Left colon (tissue), 2 donors: ENCODE results near the gene PPP1R14D. TPM values are rescaled to one million over a fixed set of nuclear protein-coding genes. Genes with fewer than 3 reads are reported as not detected.
A peak's percentile ranks its signal among the peaks of the same experiment; 100 is the strongest.
"Not testable (repeated sequence)": the region's sequence is repeated elsewhere in the genome, so short reads cannot be mapped to it uniquely, and the experiment has no call there.

Source experiments
- ATAC-seq: fragments of 200-7000 bp; cut with Tn5 transposase; one replicate; pipeline ENCODE4 v1.9.1; 2020; ENCODE audit warnings: mild to moderate bottlenecking, moderate library complexity
- DNase-seq, 2 donors: peaks; one replicate each; pipeline ENCODE4 v3.0.0-alpha.2; 2020
- intact Hi-C, 2 donors: fragments of 100-400 bp; cut with DNase I in 1 of 2; cut with micrococcal nuclease in 1 of 2; formaldehyde crosslinking; loops; one replicate each; pipeline versions ENCODE4 v1.11.2 to v1.14.0; 2022; cut with DNase I, micrococcal nuclease
- long read RNA-seq: library from polyadenylated mRNA; unstranded; transcript quantifications from one replicate; pipeline ENCODE4 v2.0.0, GENCODE V29; 2021
- total RNA-seq, 2 donors: library from RNA; stranded (reverse); fragmentation: NEBNext Ultra II Directional; extraction: Animal tissue kit (Norgen Biotek cat#: 25700); gene quantifications; one replicate each; pipeline ENCODE4 v1.2.1, GENCODE V29; 2021
- donor health status: DM: no; HTN: no; CAD: no.
- donor health status: DM: yes; HTN: yes; CAD: no.

The PPP1R14D gene
- 100 to 1,000 TPM; 153 to 171 TPM for total RNA-seq
- long read RNA-seq, transcript PPP1R14D-202 (5 exons, 747 nt): minor isoform, 10 of 35 reads
- long read RNA-seq, transcript PPP1R14D-201 (4 exons, 757 nt): major isoform, 22 of 35 reads
- long read RNA-seq, partial matches to known transcripts: 2 of 35 reads
- long read RNA-seq, other reads (novel, unspliced or antisense): 1 of 35 reads

GRCh38 chr15:40828447-40829036, at the start of gene PPP1R14D:
PPP1R14D (minus strand) TSS chr15:40828708; CDS start chr15:40828641, 67 bp downstream.
- ATAC-seq: peak; percentile 80

GRCh38 chr15:40877694-40878093, 49.2 kb upstream of the PPP1R14D start:
- ATAC-seq (no peak), DNase-seq (no peak)
- intact Hi-C loops: no loop called here

More at GRCh38 chr15:40828447-40829036, at the start of gene PPP1R14D:
- intact Hi-C loops: no loop called here
- DNase-seq: peak; percentile 79 to 90

GRCh38 chr15:40875991-40876730, 47.7 kb upstream of the PPP1R14D start:
- no peak for ATAC-seq
- intact Hi-C loops: no loop called here
- DNase-seq: no peak

GRCh38 chr15:40873694-40874561, 45.4 kb upstream of the PPP1R14D start, which contains the start of gene RHOV:
RHOV (minus strand) TSS chr15:40874234; CDS start chr15:40874139, 95 bp downstream.
- DNase-seq (peak; percentile 88 to 91), ATAC-seq (peak; percentile 75)
- intact Hi-C loops: no loop called here

- intact Hi-C loops: no loop called here
- DNase-seq (no peak), ATAC-seq (no peak)
Measured at GRCh38 chr15:40872791-40873693, 44.5 kb upstream of the PPP1R14D start.

GRCh38 chr15:40871749-40872617, 43.5 kb upstream of the PPP1R14D start:
- peak; percentile 83 for DNase-seq
- intact Hi-C loops: no loop called here
- ATAC-seq: peak; percentile 75

- intact Hi-C loops: no loop called here
- DNase-seq: no peak
- no peak for ATAC-seq
Measured at GRCh38 chr15:40870716-40871115, 42.2 kb upstream of the PPP1R14D start.

- ATAC-seq: no peak
- intact Hi-C loops: no loop called here
Measured at GRCh38 chr15:40869686-40870085, 41.2 kb upstream of the PPP1R14D start.

GRCh38 chr15:40867199-40867598, 38.7 kb upstream of the PPP1R14D start:
- ATAC-seq: no peak
- intact Hi-C loops: no loop called here
- no peak for DNase-seq

More at GRCh38 chr15:40869686-40870085, 41.2 kb upstream of the PPP1R14D start:
- no peak for DNase-seq

- DNase-seq: no peak
- peak; percentile 45 for ATAC-seq
- intact Hi-C loops: no loop called here
Measured at GRCh38 chr15:40863660-40864270, 35.3 kb upstream of the PPP1R14D start.

- intact Hi-C loops, DNase-seq, ATAC-seq: not testable (repeated sequence)
Measured at GRCh38 chr15:40861147-40861546, 32.6 kb upstream of the PPP1R14D start.

GRCh38 chr15:40859206-40859851, 30.8 kb upstream of the PPP1R14D start:
- intact Hi-C loops: loop anchor here in 1 of 2 donors (5.0 kb wide), 1 partner anchor 33 kb away; the partner anchor contains the start of gene VPS18
- DNase-seq (peak; percentile 87 to 93), ATAC-seq (peak; percentile 56)

- no peak for DNase-seq
- ATAC-seq: no peak
- intact Hi-C loops: loop anchor here in 1 of 2 donors (5.0 kb wide), 1 partner anchor 34 kb away; the partner anchor contains the start of gene VPS18
Measured at GRCh38 chr15:40858706-40859105, 30.2 kb upstream of the PPP1R14D start.

GRCh38 chr15:40857601-40858341, 29.3 kb upstream of the PPP1R14D start:
- intact Hi-C loops: loop anchor here in 1 of 2 donors (5.0 kb wide), 1 partner anchor 35 kb away; the partner anchor contains the start of gene VPS18
- ATAC-seq (peak; percentile 63), DNase-seq (peak; percentile 78 to 86)

- ATAC-seq (no peak), DNase-seq (peak in 1 of 2 donors; percentile 25)
- intact Hi-C loops: loop anchor here in 1 of 2 donors (5.0 kb wide), 1 partner anchor 36 kb away; the partner anchor contains the start of gene VPS18
Measured at GRCh38 chr15:40856746-40857145, 28.2 kb upstream of the PPP1R14D start.
